ENCODE results near the gene MRGPRD.

MRGPRD gene

GRCh38 chr11:69010361-69010891 is 29.6 kb upstream of the MRGPRD start:
- Mint-ChIP-seq H3K4me3 (no peak overlapping the region), H3K9me3 (no peaks in the 10 kb centered on the region), H3K4me1 (peaks cover 11% of the 10 kb centered on the region), H3K27ac (no peak overlapping the region), H3K27me3 (peaks cover 77% of the 10 kb centered on the region)
- DNase-seq (no peak), ATAC-seq (no peak)

GRCh38 chr11:69009441-69010211 is 28.8 kb upstream of the MRGPRD start:
- Mint-ChIP-seq H3K4me1 (peaks cover 15% of the 10 kb centered on the region), H3K27me3 (peaks cover 75% of the 10 kb centered on the region)

GRCh38 chr11:69008737-69009440 is 28.1 kb upstream of the MRGPRD start:
- no peak for ATAC-seq
- no peak for DNase-seq
- Mint-ChIP-seq H3K27ac (no peak overlapping the region), H3K9me3 (no peaks in the 10 kb centered on the region), H3K4me1 (peaks cover 15% of the 10 kb centered on the region), H3K27me3 (peaks cover 72% of the 10 kb centered on the region), H3K4me3 (no peak overlapping the region)

More at GRCh38 chr11:69009441-69010211, 28.8 kb upstream of the MRGPRD start:
- Mint-ChIP-seq H3K27ac (no peak overlapping the region), H3K9me3 (no peaks in the 10 kb centered on the region), H3K4me3 (no peak overlapping the region)
- DNase-seq = no peak
- no peak for ATAC-seq

- Mint-ChIP-seq H3K4me3 (no peak overlapping the region), H3K9me3 (no peaks in the 10 kb centered on the region), H3K27me3 (peaks cover 67% of the 10 kb centered on the region), H3K4me1 (peaks cover 15% of the 10 kb centered on the region), H3K27ac (no peak overlapping the region)
- DNase-seq (no peak), ATAC-seq (no peak)
These were observed 27.2 kb upstream of the MRGPRD start for GRCh38 chr11:69007975-69008381.

GRCh38 chr11:69006816-69007215 is 26.0 kb upstream of the MRGPRD start:
- Mint-ChIP-seq H3K27ac (no peak overlapping the region), H3K27me3 (peaks cover 56% of the 10 kb centered on the region), H3K4me3 (no peak overlapping the region), H3K4me1 (peaks cover 14% of the 10 kb centered on the region), H3K9me3 (no peaks in the 10 kb centered on the region)
- ATAC-seq = no peak
- no peak for DNase-seq

GRCh38 chr11:69005631-69006368 is 25.0 kb upstream of the MRGPRD start:
- no peak for ATAC-seq
- no peaks in the 10 kb centered on the region for H3K9me3 Mint-ChIP-seq
- H3K27me3 Mint-ChIP-seq = peaks cover 48% of the 10 kb centered on the region
- peaks cover 7% of the 10 kb centered on the region for H3K4me1 Mint-ChIP-seq
- H3K4me3 Mint-ChIP-seq = no peak overlapping the region
- H3K27ac Mint-ChIP-seq = no peak overlapping the region
- DNase-seq = no peak

GRCh38 chr11:69005183-69005630 is 24.4 kb upstream of the MRGPRD start:
- H3K27ac Mint-ChIP-seq = no peak overlapping the region
- H3K9me3 Mint-ChIP-seq = no peaks in the 10 kb centered on the region
- peaks cover 7% of the 10 kb centered on the region for H3K4me1 Mint-ChIP-seq
- peaks cover 45% of the 10 kb centered on the region for H3K27me3 Mint-ChIP-seq
- no peak overlapping the region for H3K4me3 Mint-ChIP-seq
- ATAC-seq (no peak), DNase-seq (no peak)

- Mint-ChIP-seq H3K9me3 (no peaks in the 10 kb centered on the region), H3K27me3 (peaks cover 38% of the 10 kb centered on the region), H3K4me1 (peaks cover 7% of the 10 kb centered on the region), H3K27ac (no peak overlapping the region), H3K4me3 (no peak overlapping the region)
- no peak for DNase-seq
- no peak for ATAC-seq
These were observed 23.8 kb upstream of the MRGPRD start for GRCh38 chr11:69004411-69005182.

- Mint-ChIP-seq H3K27me3 (peaks cover 36% of the 10 kb centered on the region), H3K27ac (no peak overlapping the region), H3K9me3 (no peaks in the 10 kb centered on the region), H3K4me1 (peaks cover 7% of the 10 kb centered on the region), H3K4me3 (no peak overlapping the region)
- ATAC-seq (no peak), DNase-seq (no peak)
These were observed 23.1 kb upstream of the MRGPRD start for GRCh38 chr11:69003866-69004367.

- Mint-ChIP-seq H3K9me3 (no peaks in the 10 kb centered on the region), H3K4me1 (peaks cover 7% of the 10 kb centered on the region), H3K27ac (no peak overlapping the region), H3K27me3 (peaks cover 36% of the 10 kb centered on the region), H3K4me3 (no peak overlapping the region)
- DNase-seq (no peak), ATAC-seq (no peak)
These were observed 22.6 kb upstream of the MRGPRD start for GRCh38 chr11:69003301-69003865.

GRCh38 chr11:69002570-69003231 is 21.9 kb upstream of the MRGPRD start:
- peaks cover 30% of the 10 kb centered on the region for H3K27me3 Mint-ChIP-seq
- H3K27ac Mint-ChIP-seq = no peak overlapping the region
- DNase-seq (no peak), ATAC-seq (no peak)
- H3K4me3 Mint-ChIP-seq = no peak overlapping the region
- no peaks in the 10 kb centered on the region for H3K9me3 Mint-ChIP-seq
- H3K4me1 Mint-ChIP-seq = peaks cover 7% of the 10 kb centered on the region

- H3K27me3 Mint-ChIP-seq = peaks cover 34% of the 10 kb centered on the region
- no peak for DNase-seq
- no peak overlapping the region for H3K27ac Mint-ChIP-seq
These were observed 21.4 kb upstream of the MRGPRD start for GRCh38 chr11:69002110-69002569.

GRCh38 chr11:69001243-69002081 is 20.7 kb upstream of the MRGPRD start:
- no peak for DNase-seq

More at GRCh38 chr11:69002110-69002569, 21.4 kb upstream of the MRGPRD start:
- no peaks in the 10 kb centered on the region for H3K9me3 Mint-ChIP-seq
- ATAC-seq = no peak
- H3K4me3 Mint-ChIP-seq = no peak overlapping the region
- H3K4me1 Mint-ChIP-seq = peaks cover 7% of the 10 kb centered on the region

More at GRCh38 chr11:69001243-69002081, 20.7 kb upstream of the MRGPRD start:
- no peak overlapping the region for H3K4me3 Mint-ChIP-seq
- no peak overlapping the region for H3K27ac Mint-ChIP-seq
- no peaks in the 10 kb centered on the region for H3K9me3 Mint-ChIP-seq
- no peak for ATAC-seq
- peaks cover 41% of the 10 kb centered on the region for H3K27me3 Mint-ChIP-seq
- H3K4me1 Mint-ChIP-seq = peaks cover 7% of the 10 kb centered on the region
